LNCaP clone FGC (cell line): Measurements from ENCODE around the gene DYNLT4.

ENCODE experiments used
- DNase-seq: peaks from one replicate; pipeline ENCODE4 v3.0.0-alpha.2; 2011; ENCODE audit warnings: low read depth
- H3K4me3 ChIP-seq: 2 replicates; pipeline ENCODE4 v1.5.1; 2011; ENCODE audit warnings: mild to moderate bottlenecking, low read depth, low read length, control low read depth
- CTCF ChIP-seq: IDR thresholded peaks from 2 replicates; pipeline ENCODE4 v1.5.1; 2012; ENCODE audit warnings: mild to moderate bottlenecking; ENCODE audit not compliant: control insufficient read depth, insufficient read depth; ENCODE audit errors: extremely low read depth

The DYNLT4 gene

GRCh38 chr1:44788120-44788860 lies 18.9 kb downstream of the DYNLT4 start, which contains the start of gene BEST4:
BEST4 (minus strand) TSS chr1:44788170; CDS start chr1:44787705, 465 bp downstream.
- DNase-seq: no peak
- no peak for TF ChIP-seq CTCF
- H3K4me3 ChIP-seq: no peak within 1 kb of the TSS

- no peak overlapping the region for H3K4me3 ChIP-seq
- no peak for TF ChIP-seq CTCF
- DNase-seq: no peak
These were observed 19.6 kb downstream of the DYNLT4 start for GRCh38 chr1:44787506-44787905.

GRCh38 chr1:44786841-44787426 lies 20.2 kb downstream of the DYNLT4 start:
- DNase-seq: no peak
- no peak for TF ChIP-seq CTCF
- no peak overlapping the region for H3K4me3 ChIP-seq

GRCh38 chr1:44786138-44786840 lies 20.9 kb downstream of the DYNLT4 start:
- no peak for DNase-seq
- peak; percentile 44 for TF ChIP-seq CTCF
- H3K4me3 ChIP-seq: no peak overlapping the region

GRCh38 chr1:44785501-44786137 lies 21.5 kb downstream of the DYNLT4 start:
- no peak for DNase-seq
- no peak overlapping the region for H3K4me3 ChIP-seq
- TF ChIP-seq CTCF: no peak

- no peak for DNase-seq
- TF ChIP-seq CTCF: no peak
- H3K4me3 ChIP-seq: no peak overlapping the region
These were observed 22.1 kb downstream of the DYNLT4 start for GRCh38 chr1:44785029-44785380.
